GM21423 (cell line): Measurements from ENCODE around the gene ATAD1.

Experiments
- ATAC-seq: cut with Tn5 transposase; IDR thresholded peaks from one replicate; pipeline ENCODE4 v1.9.1; 2021; ENCODE audit warnings: mild to moderate bottlenecking, moderate library complexity; ENCODE audit not compliant: unreplicated experiment

ATAD1 gene

DNA sequence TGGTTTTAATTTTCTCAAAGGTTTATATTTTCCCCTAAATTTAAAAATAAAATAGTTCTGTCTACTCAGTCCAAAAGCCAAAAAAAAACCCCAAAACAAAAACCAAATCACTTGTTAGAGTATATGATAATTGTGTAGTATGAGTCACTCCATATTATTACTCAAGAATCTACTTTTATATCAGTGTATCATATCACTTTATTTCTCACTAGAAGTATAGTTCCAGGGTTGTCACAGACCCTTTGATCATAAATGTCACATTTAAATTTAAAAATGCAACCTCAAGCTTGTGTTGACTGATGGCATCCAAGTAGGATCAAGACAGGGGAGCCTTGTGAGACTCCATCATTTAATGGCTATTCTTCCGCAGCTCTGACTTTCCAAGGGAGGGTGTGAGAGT lies 97.4 kb downstream of the ATAD1 start:
- ATAC-seq: no peak

GRCh38 chr10:87716348-87716670 lies 101.7 kb downstream of the ATAD1 start:
- ATAC-seq: no peak

DNA sequence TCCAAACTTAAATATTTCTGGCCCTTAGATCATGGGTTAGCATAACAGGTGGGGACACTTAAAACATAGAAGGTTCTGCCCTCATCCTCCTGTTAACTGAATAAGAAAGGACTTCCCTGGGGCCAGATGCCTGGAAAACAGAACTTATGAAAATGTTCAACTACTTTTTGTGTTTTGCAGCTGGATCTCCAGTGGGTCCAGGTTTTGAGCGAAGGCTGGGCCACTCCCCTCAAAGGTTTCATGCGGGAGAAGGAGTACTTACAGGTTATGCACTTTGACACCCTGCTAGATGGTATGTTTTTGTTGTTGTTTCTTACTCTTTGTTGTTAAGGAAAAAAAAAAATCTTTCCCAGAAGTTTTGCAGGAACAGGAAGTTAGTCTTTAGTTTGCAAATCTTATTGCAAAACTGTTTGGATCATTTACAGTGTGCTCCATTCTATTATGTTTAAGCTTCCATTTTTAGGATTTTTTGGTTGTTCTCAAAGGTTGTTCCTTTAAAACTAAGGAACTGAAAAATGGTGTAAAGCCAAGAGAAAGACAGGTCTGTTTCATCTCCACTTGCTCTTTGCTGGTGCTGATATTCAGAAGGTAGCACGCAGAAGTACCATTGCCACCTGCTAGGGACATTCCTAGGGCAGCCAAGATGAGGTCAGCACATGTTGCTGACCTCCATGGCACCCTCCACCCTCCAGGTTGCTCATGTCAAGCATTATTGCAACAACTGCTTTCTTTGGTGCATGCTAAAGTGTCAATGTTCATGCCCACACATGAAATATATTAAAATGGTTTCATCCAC lies 102.3 kb downstream of the ATAD1 start:
- ATAC-seq: no peak

GRCh38 chr10:87713707-87714106 lies 104.3 kb downstream of the ATAD1 start:
- ATAC-seq: no peak

GRCh38 chr10:87712913-87713616 lies 105.0 kb downstream of the ATAD1 start:
- ATAC-seq: no peak

GRCh38 chr10:87707254-87707653 lies 110.8 kb downstream of the ATAD1 start:
- ATAC-seq: no peak

DNA sequence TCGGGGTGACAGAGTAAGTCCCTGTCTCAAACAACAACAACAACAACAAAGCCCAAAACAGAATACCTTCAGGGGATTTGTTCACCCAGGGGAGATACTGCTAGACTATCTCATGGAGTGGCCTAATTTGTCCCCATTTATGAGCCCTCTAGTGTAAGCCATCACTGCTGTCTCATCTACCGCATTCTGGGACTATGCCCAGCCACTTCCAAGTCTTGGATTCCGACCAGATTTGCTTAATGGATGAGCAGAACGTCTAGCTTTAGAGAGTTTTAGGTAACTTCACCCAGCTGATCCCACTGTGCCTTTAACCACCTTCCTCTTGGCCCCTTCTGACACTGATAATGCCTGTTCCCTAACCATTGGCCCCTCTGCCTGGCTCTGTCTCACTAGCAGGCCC lies 111.3 kb downstream of the ATAD1 start:
- no peak for ATAC-seq

- ATAC-seq: no peak
These were observed 112.7 kb downstream of the ATAD1 start for GRCh38 chr10:87705339-87705738.

GRCh38 chr10:87703771-87704170 lies 114.3 kb downstream of the ATAD1 start:
- ATAC-seq: no peak

DNA sequence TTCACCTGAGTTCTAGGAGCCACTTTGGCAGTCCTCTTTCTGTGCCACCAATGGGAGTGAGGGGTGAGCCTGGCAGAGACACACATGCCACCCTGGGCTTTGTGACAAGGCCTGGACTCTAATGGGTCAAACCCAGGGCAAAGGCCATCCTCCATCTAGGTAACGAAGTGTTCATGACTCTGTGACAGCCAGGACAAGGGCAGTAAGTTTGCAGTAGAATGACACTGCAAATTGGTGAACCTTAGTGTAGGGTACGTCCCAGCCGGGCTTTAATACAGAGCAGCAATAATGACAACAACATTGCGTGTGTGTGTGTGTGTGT lies 115.1 kb downstream of the ATAD1 start:
- ATAC-seq: no peak

GRCh38 chr10:87702260-87702972 lies 115.6 kb downstream of the ATAD1 start:
- ATAC-seq: no peak
